Measurements from ENCODE around the gene NUDT22.

NUDT22 gene

GRCh38 chr11:64220271-64220670, 5.8 kb upstream of the NUDT22 start:
- no peak for TF ChIP-seq TCF12 (IDR thresholded peaks at IDR 0.05; ENCODE audit: low read depth)
- no peak for TF ChIP-seq EP300 (IDR thresholded peaks at IDR 0.05; ENCODE audit: borderline replicate concordance)
- no peak for TF ChIP-seq EGR1 (IDR thresholded peaks at IDR 0.05)
- TF ChIP-seq CREB1 (IDR thresholded peaks at IDR 0.05; ENCODE audit: low read depth), result no peak
- TF ChIP-seq CEBPB (IDR thresholded peaks at IDR 0.05), result no peak
- TF ChIP-seq, protein P1, sequence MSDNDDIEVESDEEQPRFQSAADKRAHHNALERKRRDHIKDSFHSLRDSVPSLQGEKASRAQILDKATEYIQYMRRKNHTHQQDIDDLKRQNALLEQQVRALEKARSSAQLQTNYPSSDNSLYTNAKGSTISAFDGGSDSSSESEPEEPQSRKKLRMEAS (IDR thresholded peaks at IDR 0.05), result no peak

GRCh38 chr11:64220798-64221197, 5.3 kb upstream of the NUDT22 start:
- no peak for TF ChIP-seq TCF12 (IDR thresholded peaks at IDR 0.05; ENCODE audit: low read depth)
- no peak for TF ChIP-seq REST (IDR thresholded peaks at IDR 0.05; ENCODE audit: low read depth)
- TF ChIP-seq NFIC (IDR thresholded peaks at IDR 0.05), result no peak
- TF ChIP-seq EGR1 (IDR thresholded peaks at IDR 0.05), result no peak
- TF ChIP-seq TAF1 (IDR thresholded peaks at IDR 0.05; ENCODE audit: low read depth), result no peak
- no peak for TF ChIP-seq USF1 (IDR thresholded peaks at IDR 0.05)
- no peak for TF ChIP-seq ZBTB7A (IDR thresholded peaks at IDR 0.05; ENCODE audit: low read depth)
- TF ChIP-seq, protein P1 (IDR thresholded peaks at IDR 0.05), result no peak
- no peak for TF ChIP-seq CEBPB (IDR thresholded peaks at IDR 0.05)
- no peak for TF ChIP-seq EP300 (IDR thresholded peaks at IDR 0.05; ENCODE audit: borderline replicate concordance)
- TF ChIP-seq TEAD4 (IDR thresholded peaks at IDR 0.05), result no peak
- TF ChIP-seq FOXM1 (IDR thresholded peaks at IDR 0.05; ENCODE audit: borderline replicate concordance, low read depth), result no peak

DNA sequence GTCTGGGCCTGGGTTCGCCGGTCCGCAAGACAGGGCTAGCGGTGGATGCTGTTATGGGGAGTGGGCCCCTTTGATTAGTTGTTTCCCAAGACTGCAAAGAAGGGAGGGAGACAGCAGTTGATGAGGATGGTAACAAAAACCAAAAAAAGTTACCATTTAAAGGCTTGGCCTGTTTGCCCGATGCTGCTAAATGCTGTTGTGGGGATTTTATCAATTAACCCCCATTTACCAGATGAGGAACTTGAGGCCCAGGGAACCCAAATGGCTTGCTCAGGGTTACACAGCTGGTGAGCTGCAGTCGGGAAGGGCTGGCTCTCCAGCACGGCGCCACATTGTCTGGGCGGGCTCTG, 3.4 kb upstream of the NUDT22 start:
- TF ChIP-seq ZBTB7A (IDR thresholded peaks at IDR 0.05; ENCODE audit: low read depth), result no peak
- TF ChIP-seq RAD21 (IDR thresholded peaks at IDR 0.05; ENCODE audit: low read depth), result no peak
- TF ChIP-seq CEBPB (IDR thresholded peaks at IDR 0.05), result no peak
- TF ChIP-seq USF1 (IDR thresholded peaks at IDR 0.05), result no peak
- TF ChIP-seq REST (IDR thresholded peaks at IDR 0.05; ENCODE audit: low read depth), result no peak

- TF ChIP-seq CEBPB (IDR thresholded peaks at IDR 0.05), result no peak
- no peak for TF ChIP-seq TCF12 (IDR thresholded peaks at IDR 0.05; ENCODE audit: low read depth)
- TF ChIP-seq REST (IDR thresholded peaks at IDR 0.05; ENCODE audit: low read depth), result no peak
- no peak for TF ChIP-seq CREB1 (IDR thresholded peaks at IDR 0.05; ENCODE audit: low read depth)
- no peak for TF ChIP-seq FOXM1 (IDR thresholded peaks at IDR 0.05; ENCODE audit: borderline replicate concordance, low read depth)
- no peak for TF ChIP-seq ZBTB7A (IDR thresholded peaks at IDR 0.05; ENCODE audit: low read depth)
- TF ChIP-seq TAF1 (IDR thresholded peaks at IDR 0.05; ENCODE audit: low read depth), result no peak
- no peak for TF ChIP-seq EP300 (IDR thresholded peaks at IDR 0.05; ENCODE audit: borderline replicate concordance)
- TF ChIP-seq, protein P1 (IDR thresholded peaks at IDR 0.05), result no peak
- TF ChIP-seq NFIC (IDR thresholded peaks at IDR 0.05), result no peak
- TF ChIP-seq TEAD4 (IDR thresholded peaks at IDR 0.05), result no peak
- TF ChIP-seq USF1 (IDR thresholded peaks at IDR 0.05), result no peak
- no peak for TF ChIP-seq EGR1 (IDR thresholded peaks at IDR 0.05)
- TF ChIP-seq RAD21 (IDR thresholded peaks at IDR 0.05; ENCODE audit: low read depth), result no peak
- TF ChIP-seq YY1 (IDR thresholded peaks at IDR 0.05; ENCODE audit: low read depth), result no peak
These were observed 2.9 kb upstream of the NUDT22 start for GRCh38 chr11:64223001-64223651.
